HAP-1 (cell line): ENCODE results near the gene MCTP1.

Source experiments
- DNase-seq, 2 experiments: peaks; one replicate each; pipeline ENCODE4 v3.0.0-alpha.2; 2016 to 2020; ENCODE audit warnings: low spot score in 2 of 2
- H3K27me3 ChIP-seq: fragments of 250-450 bp; sonication (Bioruptor Pico); 2 replicates; pipeline ENCODE4 v1.5.1; 2020; ENCODE audit warnings: low read depth, mild to moderate bottlenecking, moderate library complexity
- H3K36me3 ChIP-seq: fragments of 250-450 bp; sonication (Bioruptor Pico); replicated peaks from 2 replicates; pipeline ENCODE4 v1.5.1; 2020; ENCODE audit warnings: mild to moderate bottlenecking
- H3K4me1 ChIP-seq: fragments of 250-450 bp; sonication (Bioruptor Pico); 2 replicates; pipeline ENCODE4 v1.5.1; 2020; ENCODE audit warnings: mild to moderate bottlenecking
- H3K4me3 ChIP-seq: fragments of 250-450 bp; sonication (Bioruptor Pico); 2 replicates; pipeline ENCODE4 v1.5.1; 2020; ENCODE audit warnings: mild to moderate bottlenecking, moderate library complexity
- H3K9me3 ChIP-seq: fragments of 250-450 bp; sonication (Bioruptor Pico); 2 replicates; pipeline ENCODE4 v1.5.1; 2020; ENCODE audit warnings: mild to moderate bottlenecking, moderate library complexity
- in situ Hi-C: fragments of 300-500 bp; cut with MboI; formaldehyde crosslinking; loops from 3 replicates; pipeline ENCODE4 v1.14.3; 2020; ENCODE audit warnings: low sequenced_read_pairs, inconsistent platforms, mixed read lengths

MCTP1 gene

DNA sequence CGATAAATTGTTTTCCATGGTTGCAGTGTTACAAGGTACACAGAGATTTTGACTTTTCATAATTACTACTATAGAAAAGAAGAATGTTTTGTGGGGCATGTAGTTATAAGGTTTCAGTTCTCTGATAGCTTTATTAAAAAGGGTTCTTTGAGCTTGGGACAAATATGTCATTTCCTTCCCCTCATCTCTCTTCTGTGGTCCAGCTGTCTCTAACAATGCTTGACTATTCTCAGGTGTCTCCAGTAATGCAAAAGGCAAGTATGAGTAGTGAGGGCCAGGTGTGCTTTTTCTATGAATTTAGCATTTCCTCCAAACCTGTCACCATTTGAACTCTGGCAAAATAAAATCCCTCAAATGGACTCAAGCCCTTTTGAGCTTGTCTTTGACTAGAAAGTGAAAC is 582.2 kb downstream of the MCTP1 start:
- Histone ChIP-seq H3K4me1 (no peaks in the 10 kb centered on the region), H3K4me3 (no peak overlapping the region), H3K36me3 (no peaks in the 10 kb centered on the region), H3K27me3 (no peaks in the 10 kb centered on the region), H3K9me3 (no peaks in the 10 kb centered on the region)
- DNase-seq, result no peak
- in situ Hi-C loops, result no loop called here

DNA sequence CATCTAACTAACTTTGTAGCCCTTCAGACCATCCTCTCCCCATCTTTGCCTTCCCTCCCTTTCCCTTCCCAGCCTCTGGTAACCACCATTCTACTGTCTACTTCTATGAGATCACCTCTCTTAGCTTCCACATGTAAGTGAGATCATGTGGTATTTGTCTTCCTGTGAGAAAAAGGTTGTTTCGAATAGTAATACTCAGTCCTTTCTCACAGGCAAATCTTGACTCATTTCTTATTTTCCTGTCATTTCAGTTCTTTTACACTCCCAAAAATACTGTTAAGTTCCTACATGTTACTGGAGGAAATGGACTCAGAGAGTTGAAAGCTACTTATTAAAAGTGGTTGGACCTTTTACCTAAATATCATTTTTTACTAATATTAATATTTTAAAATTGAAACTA is 584.3 kb downstream of the MCTP1 start:
- DNase-seq, result no peak
- Histone ChIP-seq H3K9me3 (no peaks in the 10 kb centered on the region), H3K27me3 (no peaks in the 10 kb centered on the region), H3K36me3 (no peaks in the 10 kb centered on the region), H3K4me1 (no peaks in the 10 kb centered on the region), H3K4me3 (no peak overlapping the region)
- in situ Hi-C loops, result no loop called here

DNA sequence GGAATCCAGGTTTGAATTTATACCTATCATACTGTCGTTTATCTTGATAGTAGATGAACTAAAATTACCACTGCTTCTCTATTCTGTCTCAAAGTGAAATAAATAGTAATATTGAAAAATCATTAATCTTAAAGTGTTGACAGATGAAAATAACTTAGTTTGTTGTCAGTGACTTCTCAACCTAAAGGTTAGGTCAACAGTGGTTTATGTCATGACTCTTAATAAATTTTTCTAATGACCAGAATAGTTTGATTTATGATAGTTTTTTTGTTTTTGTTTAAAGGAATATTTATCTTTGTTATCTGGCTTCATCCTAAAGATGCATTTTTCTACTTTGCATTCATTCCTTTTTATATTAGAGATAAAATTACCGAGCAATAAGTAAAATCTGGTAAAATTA is 585.3 kb downstream of the MCTP1 start:
- in situ Hi-C loops, result no loop called here
- DNase-seq, result no peak
- H3K27me3 ChIP-seq, result no peaks in the 10 kb centered on the region
- H3K4me1 ChIP-seq, result no peaks in the 10 kb centered on the region
- no peak overlapping the region for H3K4me3 ChIP-seq
- H3K36me3 ChIP-seq, result peaks cover 5% of the 10 kb centered on the region; the same call in 1 of the 2 replicates
- no peaks in the 10 kb centered on the region for H3K9me3 ChIP-seq

DNA sequence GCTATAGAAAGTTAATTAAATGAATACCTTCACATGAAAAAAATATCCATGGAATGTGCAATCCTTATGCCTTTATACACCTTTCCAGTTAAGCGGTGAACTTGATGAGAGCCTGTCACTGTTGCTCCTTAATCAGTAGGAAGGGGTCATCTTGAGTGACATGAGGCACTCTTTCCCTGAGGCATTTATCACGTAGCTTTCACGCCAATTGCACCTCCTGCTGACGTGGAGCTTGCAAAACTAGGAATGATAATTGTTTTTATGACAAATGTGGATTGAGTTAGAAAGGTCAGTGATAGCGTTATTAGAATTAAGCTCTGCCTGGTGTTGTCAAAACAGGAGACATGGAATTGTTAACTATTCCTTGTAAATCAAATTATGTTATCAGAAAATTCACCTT is 586.7 kb downstream of the MCTP1 start:
- H3K4me1 ChIP-seq, result no peaks in the 10 kb centered on the region
- in situ Hi-C loops, result no loop called here
- H3K9me3 ChIP-seq, result no peaks in the 10 kb centered on the region
- DNase-seq, result no peak
- H3K36me3 ChIP-seq, result peaks cover 5% of the 10 kb centered on the region; the same call in 1 of the 2 replicates
- H3K4me3 ChIP-seq, result no peak overlapping the region
- H3K27me3 ChIP-seq, result no peaks in the 10 kb centered on the region

DNA sequence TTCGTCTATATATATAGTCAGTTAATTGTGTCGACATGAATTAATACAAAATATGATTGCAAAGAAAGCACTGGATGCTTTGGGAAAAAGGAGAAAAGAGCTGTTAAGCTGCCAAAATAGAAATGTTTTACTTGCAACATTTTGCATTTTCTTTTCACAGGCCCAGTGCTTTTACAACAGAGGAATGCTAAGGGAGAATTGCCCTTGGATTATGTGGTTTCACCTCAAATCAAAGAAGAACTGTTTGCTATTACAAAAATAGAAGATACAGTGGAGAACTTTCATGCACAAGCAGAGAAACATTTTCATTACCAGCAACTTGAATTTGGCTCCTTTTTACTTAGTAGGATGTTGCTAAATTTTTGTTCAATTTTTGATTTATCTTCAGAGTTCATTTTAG is 590.2 kb downstream of the MCTP1 start:
- H3K4me3 ChIP-seq, result no peak overlapping the region
- no peak for DNase-seq
- in situ Hi-C loops, result no loop called here
- H3K9me3 ChIP-seq, result no peaks in the 10 kb centered on the region
- no peaks in the 10 kb centered on the region for H3K27me3 ChIP-seq
- no peaks in the 10 kb centered on the region for H3K4me1 ChIP-seq
- H3K36me3 ChIP-seq, result peaks cover 14% of the 10 kb centered on the region

DNA sequence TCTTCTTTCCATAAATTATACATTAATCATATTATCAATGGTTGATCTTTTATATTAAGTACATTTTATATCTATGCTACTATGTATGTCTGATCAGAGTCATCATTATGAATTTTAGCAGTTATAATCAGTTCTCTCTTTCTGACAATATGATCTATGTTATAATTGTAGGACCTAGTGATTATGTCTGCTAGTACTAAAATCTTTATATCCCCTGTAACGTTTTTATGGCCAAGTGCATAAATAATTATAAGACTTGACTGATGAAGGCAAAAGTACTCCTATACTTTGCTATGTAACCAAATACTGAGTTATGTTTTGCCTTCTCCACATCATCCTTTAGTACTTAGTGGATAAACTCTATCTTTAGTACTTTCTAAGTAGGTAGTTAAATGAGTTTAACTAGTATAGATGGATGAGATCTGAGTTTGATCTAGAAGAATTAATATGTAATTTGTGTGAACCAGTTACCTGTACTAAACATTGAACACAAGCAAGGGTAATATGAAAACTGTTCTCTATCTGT is 591.0 kb downstream of the MCTP1 start:
- in situ Hi-C loops, result no loop called here

DNA sequence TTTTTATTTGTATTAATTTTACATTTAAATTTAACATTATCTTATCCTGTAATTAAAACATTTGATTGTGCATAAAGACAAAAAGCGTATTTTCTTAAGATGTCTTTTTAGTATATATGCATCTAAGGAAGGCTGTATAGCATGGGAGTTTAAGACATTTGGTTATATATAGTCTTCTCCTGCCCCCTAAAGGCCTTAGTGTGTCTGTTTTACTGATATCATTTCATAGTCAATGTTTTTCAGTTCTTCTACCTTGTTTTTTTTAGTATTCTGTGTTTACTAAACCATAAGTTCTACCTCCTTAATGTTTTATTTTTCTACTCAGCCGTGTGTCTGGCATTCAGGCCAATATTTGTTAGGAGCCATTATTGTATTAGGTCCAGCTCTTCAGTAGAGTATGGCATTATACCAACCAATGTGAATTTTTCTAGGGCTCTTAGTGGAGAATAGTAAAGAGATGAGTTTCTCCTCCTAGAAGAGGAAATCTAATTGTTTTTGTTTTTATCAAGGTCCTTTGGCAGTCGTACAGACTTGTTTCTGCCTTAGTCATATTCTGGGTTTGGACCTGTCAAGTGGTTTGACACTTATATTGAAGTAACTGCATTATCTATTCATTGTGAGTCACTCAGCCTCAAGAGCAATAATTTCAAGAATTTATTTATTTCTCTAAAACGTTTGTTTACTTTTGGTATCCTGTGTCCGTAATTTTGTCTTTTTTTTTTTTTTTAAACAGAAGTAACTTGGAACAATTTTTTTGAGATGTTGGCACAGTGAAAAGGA is 591.7 kb downstream of the MCTP1 start:
- Histone ChIP-seq H3K36me3 (peaks cover 16% of the 10 kb centered on the region), H3K4me3 (no peak overlapping the region), H3K27me3 (no peaks in the 10 kb centered on the region), H3K4me1 (no peaks in the 10 kb centered on the region), H3K9me3 (no peaks in the 10 kb centered on the region)
- DNase-seq, result peak in 1 of 2 experiments; percentile 42
- in situ Hi-C loops, result no loop called here

More for the DNA sequence above, 591.0 kb downstream of the MCTP1 start:
- H3K27me3 ChIP-seq, result no peaks in the 10 kb centered on the region
- H3K4me1 ChIP-seq, result no peaks in the 10 kb centered on the region
- H3K36me3 ChIP-seq, result peaks cover 16% of the 10 kb centered on the region
- H3K9me3 ChIP-seq, result no peaks in the 10 kb centered on the region
- no peak overlapping the region for H3K4me3 ChIP-seq
- DNase-seq, result no peak

DNA sequence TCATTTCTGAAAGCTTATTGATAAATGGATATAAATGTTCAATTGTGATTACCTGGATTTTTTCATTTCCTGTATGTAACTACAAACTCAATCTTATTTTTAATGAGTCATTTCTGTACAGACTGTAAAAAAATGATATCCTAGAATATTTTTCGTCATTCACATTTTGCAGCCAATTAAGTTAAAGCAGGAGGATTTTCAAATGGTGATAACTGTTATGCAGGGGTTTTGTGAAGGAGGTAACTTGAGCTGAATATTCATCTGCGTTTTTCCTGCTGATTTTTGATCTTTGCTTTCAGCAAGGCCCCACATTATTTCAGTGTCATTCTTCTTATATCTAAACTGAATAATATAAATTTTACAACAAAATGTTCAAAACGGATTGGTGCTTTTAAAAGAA is 592.3 kb downstream of the MCTP1 start:
- no peak for DNase-seq
- no peaks in the 10 kb centered on the region for H3K4me1 ChIP-seq
- no peak overlapping the region for H3K4me3 ChIP-seq
- in situ Hi-C loops, result no loop called here
- no peaks in the 10 kb centered on the region for H3K27me3 ChIP-seq
- no peaks in the 10 kb centered on the region for H3K9me3 ChIP-seq
- H3K36me3 ChIP-seq, result peaks cover 16% of the 10 kb centered on the region

DNA sequence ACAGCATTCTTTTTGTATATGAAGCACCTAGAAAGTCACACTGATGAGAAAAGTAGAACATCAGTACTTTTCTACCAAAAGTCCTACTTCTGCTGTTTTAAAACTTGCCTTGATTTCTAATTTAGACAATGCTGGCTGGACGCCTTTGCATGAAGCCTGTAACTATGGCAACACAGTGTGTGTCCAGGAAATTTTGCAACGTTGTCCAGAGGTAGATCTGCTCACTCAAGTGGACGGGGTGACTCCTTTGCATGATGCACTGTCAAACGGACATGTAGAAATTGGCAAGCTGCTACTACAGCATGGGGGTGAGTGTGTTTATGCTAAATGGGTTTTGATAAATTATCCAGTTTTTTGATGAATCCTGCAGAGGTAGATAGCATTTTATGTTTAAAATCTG is 592.9 kb downstream of the MCTP1 start:
- peaks cover 16% of the 10 kb centered on the region for H3K36me3 ChIP-seq
- H3K27me3 ChIP-seq, result no peaks in the 10 kb centered on the region
- H3K9me3 ChIP-seq, result no peaks in the 10 kb centered on the region
- DNase-seq, result no peak
- no peaks in the 10 kb centered on the region for H3K4me1 ChIP-seq
- H3K4me3 ChIP-seq, result no peak overlapping the region
- in situ Hi-C loops, result no loop called here

DNA sequence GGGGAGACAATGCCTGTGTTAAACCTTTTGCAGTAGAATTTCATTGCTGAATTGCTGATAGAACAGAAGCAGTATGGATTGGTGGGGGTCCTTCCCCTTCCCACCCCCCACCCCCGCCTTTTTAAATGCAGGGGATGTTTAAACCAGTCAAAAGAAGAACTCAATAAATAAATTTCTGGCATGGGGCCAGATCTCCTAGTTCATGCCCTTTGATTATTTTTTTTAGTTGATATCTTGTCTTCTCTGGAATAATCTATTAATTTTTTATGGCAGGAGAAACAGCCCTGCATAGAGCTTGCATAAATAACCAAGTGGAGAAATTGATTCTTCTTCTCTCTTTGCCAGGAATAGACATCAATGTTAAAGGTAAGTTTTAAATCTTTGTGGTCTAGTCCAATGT is 593.6 kb downstream of the MCTP1 start:
- no peak overlapping the region for H3K4me3 ChIP-seq
- H3K9me3 ChIP-seq, result no peaks in the 10 kb centered on the region
- in situ Hi-C loops, result no loop called here
- no peaks in the 10 kb centered on the region for H3K27me3 ChIP-seq
- no peak for DNase-seq
- H3K4me1 ChIP-seq, result no peaks in the 10 kb centered on the region
- peaks cover 16% of the 10 kb centered on the region for H3K36me3 ChIP-seq

DNA sequence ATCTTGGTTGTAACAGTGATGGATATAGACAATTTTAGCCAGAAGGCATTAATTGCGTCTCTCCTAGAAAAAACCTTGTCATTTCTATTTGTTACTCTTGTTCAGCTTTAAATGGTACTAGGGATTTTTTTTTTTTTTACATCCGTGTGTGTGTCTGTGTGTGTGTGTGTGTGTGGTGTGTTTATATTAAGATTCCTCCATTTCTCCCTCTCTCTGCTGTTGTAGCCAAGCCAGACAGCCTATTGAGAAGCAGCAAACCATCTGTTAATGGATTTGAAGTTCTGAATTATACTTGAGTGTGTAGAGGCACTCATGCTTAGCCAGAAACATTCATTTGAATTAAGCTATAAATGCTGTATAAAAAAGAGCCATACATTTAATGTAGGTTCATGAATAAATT is 594.1 kb downstream of the MCTP1 start:
- in situ Hi-C loops, result no loop called here
- Histone ChIP-seq H3K9me3 (no peaks in the 10 kb centered on the region), H3K36me3 (peaks cover 16% of the 10 kb centered on the region), H3K4me1 (no peaks in the 10 kb centered on the region), H3K4me3 (no peak overlapping the region), H3K27me3 (no peaks in the 10 kb centered on the region)
- no peak for DNase-seq

DNA sequence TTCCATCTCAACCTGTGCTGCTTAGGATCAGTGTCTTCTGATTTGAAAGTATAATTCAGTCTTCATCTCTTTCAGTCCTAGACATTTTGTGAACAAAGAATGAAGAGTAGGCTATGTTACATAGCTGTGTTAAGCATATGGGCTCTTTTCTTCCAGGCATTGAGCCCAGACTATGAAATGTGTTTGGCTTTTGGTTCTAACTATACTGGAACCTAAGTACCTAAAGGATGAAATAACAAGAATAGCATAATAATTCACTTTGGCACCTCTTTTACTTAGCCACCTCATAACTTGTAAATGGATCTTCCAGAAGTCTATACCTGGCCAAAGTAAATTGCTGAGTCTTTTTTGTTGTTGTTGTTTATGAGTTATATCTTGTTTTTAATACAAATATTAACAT is 595.0 kb downstream of the MCTP1 start:
- Histone ChIP-seq H3K4me1 (no peaks in the 10 kb centered on the region), H3K27me3 (no peaks in the 10 kb centered on the region), H3K4me3 (no peak overlapping the region), H3K9me3 (no peaks in the 10 kb centered on the region), H3K36me3 (peaks cover 13% of the 10 kb centered on the region)
- in situ Hi-C loops, result no loop called here
- DNase-seq, result no peak

DNA sequence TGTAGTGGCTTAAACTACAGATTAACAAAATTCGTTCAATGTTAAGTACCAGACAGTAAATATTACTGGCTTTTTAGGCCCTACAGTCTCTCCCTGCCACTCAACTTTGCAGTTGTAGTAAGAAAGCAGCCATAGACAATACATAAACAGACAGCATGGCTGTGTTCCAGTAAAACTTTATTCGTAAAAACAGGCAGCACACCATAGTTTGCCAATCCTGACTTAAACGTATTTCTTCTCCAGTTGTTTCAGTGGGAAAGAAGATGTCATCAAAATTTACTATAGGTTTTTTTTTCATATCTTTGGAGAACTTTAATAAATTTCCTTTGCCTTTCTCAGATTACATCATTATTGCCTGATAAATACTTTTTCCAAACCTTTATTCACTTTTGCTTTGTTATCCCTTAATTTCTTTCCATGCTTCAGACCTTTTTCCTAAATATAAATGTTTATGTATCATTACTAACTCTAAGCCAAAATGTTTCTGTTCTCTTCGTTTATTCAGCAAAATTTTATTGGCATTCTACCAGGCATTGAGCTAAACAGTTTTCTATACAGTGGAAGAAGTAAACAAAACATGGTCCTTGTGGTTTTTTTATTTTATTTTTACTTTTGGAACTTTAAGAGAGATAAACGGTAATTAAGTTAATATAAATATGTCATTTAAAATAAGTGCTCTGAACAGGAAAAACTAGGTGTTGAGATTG is 601.9 kb downstream of the MCTP1 start:
- no peak overlapping the region for H3K4me3 ChIP-seq
- DNase-seq, result no peak
- no peaks in the 10 kb centered on the region for H3K9me3 ChIP-seq
- no peaks in the 10 kb centered on the region for H3K27me3 ChIP-seq
- no peaks in the 10 kb centered on the region for H3K36me3 ChIP-seq
- in situ Hi-C loops, result no loop called here
- H3K4me1 ChIP-seq, result peaks cover 12% of the 10 kb centered on the region

DNA sequence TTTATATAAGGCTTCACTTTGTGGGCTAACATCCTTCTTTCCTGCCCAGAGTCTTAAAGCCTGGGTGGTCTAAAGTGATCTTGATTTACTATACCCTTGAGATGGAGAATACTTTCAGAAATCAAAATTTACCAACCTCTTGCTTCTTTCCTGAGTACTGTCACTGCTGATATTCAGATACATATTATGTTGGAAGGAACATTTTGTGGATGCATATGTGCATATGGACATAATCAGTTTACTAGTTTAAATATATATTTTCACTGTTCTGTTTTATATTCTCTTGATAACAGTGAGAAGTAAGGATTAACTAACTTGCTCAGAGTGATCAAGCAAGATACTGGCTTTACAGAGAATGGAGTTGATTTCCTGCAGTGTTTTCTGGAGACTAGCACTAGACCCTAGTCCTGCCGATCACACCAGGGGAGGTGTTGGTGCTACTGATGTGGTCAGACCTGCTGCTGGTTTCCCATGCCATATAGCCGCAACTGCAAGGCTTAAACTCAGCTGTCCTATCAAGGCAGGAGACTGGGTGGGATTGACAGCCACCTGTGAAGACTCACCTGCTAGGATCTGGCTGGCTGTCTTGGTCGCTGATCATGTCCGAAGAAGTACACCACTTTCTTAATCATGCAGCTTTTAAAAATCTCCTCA is 608.8 kb downstream of the MCTP1 start:
- Histone ChIP-seq H3K36me3 (peaks cover 9% of the 10 kb centered on the region), H3K4me3 (no peak overlapping the region), H3K27me3 (no peaks in the 10 kb centered on the region), H3K9me3 (no peaks in the 10 kb centered on the region; the same call in 1 of the 2 replicates), H3K4me1 (peaks cover 12% of the 10 kb centered on the region)
- DNase-seq, result no peak
- in situ Hi-C loops, result no loop called here
